HCT116 (cell line): ENCODE data around the gene RACGAP1.

Experiments
- CTCF ChIP-seq, 3 experiments: fragments of 200-600 bp in 1 of 3; sonication (generic) in 1 of 3; IDR thresholded peaks in 2 of 3; conservative IDR thresholded peaks in 1 of 3; 2 replicates each; pipeline ENCODE4 v1.5.1; 2012 to 2017; ENCODE audit warnings: low read depth in 2 of 3, low read length in 2 of 3, antibody characterized with exemption in 1 of 3, borderline replicate concordance in 1 of 3, control low read depth in 1 of 3, mild to moderate bottlenecking in 1 of 3, mixed read lengths in 1 of 3, mixed run types in 1 of 3, moderate library complexity in 1 of 3; ENCODE audit not compliant: insufficient read depth in 1 of 3
- EZH2 ChIP-seq: fragments of 200-600 bp; sonication (generic); IDR thresholded peaks from 2 replicates; pipeline ENCODE4 v1.6.1; 2017; ENCODE audit warnings: antibody characterized with exemption, mixed run types
- FOSL1 ChIP-seq: IDR thresholded peaks from 2 replicates; pipeline ENCODE4 v1.6.1; 2012; ENCODE audit warnings: low read depth
- POLR2A ChIP-seq: IDR thresholded peaks from 2 replicates; pipeline ENCODE4 v1.7.0; 2011; ENCODE audit warnings: borderline replicate concordance; ENCODE audit not compliant: insufficient read depth, insufficient read length; ENCODE audit errors: extremely low read depth
- REST ChIP-seq: IDR thresholded peaks from 2 replicates; pipeline ENCODE4 v1.6.1; 2012; ENCODE audit warnings: low read depth
- SP1 ChIP-seq: IDR thresholded peaks from 2 replicates; pipeline ENCODE4 v1.6.1; 2012; ENCODE audit warnings: low read depth

GRCh38 chr12:50018154-50018553, 7.1 kb downstream of the RACGAP1 start:
- TF ChIP-seq CTCF (IDR thresholded peaks at IDR 0.05 in 2 of 3, conservative IDR thresholded peaks at IDR 0.05 in 1 of 3; ENCODE audit: borderline replicate concordance in 1 of 3, insufficient read depth in 1 of 3, low read depth in 2 of 3, low read length in 2 of 3): no peak
- TF ChIP-seq REST: no peak
- no peak for TF ChIP-seq EZH2
- no peak for TF ChIP-seq POLR2A
- no peak for TF ChIP-seq SP1
- TF ChIP-seq FOSL1: no peak
